Epithelial cell of proximal tubule (primary cell): ENCODE data around the gene ADD2. TPM values are rescaled to one million over a fixed set of nuclear protein-coding genes. Genes with fewer than 3 reads are reported as not detected.

ENCODE experiments used
- DNase-seq: peaks from one replicate; pipeline ENCODE4 v3.0.0-alpha.2; 2011; ENCODE audit warnings: low read depth
- H3K4me3 ChIP-seq: 2 replicates; pipeline ENCODE4 v1.5.1; 2011; ENCODE audit warnings: low read depth, mild to moderate bottlenecking, low read length
- total RNA-seq: library from RNA; depleted of rRNA; stranded (reverse); fragments of >200 nt; gene quantifications from 2 replicates; pipeline ENCODE4 v1.2.3, GENCODE V29; 2015
- TF ChIP-seq, protein P1 (sequence below): conservative IDR thresholded peaks from 2 replicates; pipeline ENCODE4 v1.5.1; 2012; ENCODE audit warnings: low read depth, mild to moderate bottlenecking, low read length

ADD2 gene
- total RNA-seq, 1 donor from 2014 or later, result 21.3 TPM

GRCh38 chr2:70765507-70765906 lies 2.5 kb downstream of the ADD2 start:
- no peak for DNase-seq
- H3K4me3 ChIP-seq, result no peak overlapping the region
- TF ChIP-seq, protein P1, sequence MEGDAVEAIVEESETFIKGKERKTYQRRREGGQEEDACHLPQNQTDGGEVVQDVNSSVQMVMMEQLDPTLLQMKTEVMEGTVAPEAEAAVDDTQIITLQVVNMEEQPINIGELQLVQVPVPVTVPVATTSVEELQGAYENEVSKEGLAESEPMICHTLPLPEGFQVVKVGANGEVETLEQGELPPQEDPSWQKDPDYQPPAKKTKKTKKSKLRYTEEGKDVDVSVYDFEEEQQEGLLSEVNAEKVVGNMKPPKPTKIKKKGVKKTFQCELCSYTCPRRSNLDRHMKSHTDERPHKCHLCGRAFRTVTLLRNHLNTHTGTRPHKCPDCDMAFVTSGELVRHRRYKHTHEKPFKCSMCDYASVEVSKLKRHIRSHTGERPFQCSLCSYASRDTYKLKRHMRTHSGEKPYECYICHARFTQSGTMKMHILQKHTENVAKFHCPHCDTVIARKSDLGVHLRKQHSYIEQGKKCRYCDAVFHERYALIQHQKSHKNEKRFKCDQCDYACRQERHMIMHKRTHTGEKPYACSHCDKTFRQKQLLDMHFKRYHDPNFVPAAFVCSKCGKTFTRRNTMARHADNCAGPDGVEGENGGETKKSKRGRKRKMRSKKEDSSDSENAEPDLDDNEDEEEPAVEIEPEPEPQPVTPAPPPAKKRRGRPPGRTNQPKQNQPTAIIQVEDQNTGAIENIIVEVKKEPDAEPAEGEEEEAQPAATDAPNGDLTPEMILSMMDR, result no peak

DNA sequence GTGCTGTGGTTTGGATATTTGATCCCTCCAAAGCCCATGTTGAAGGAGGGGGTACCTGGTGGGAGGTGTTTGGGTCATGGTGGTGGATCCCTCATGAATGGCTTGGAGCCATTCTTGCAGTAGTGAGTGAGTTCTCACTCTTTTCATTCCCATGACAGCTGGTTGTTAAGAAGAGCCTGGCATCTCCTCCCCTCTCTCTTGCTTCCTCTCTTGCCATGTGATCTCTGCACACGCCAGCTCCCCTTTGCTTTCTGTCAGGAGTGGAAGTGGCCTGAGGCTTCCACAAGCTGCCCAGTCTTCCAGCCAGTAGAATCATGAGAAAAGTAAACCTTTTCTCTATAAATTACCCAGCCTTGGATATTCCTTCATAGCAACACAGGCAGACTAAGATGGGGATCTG lies 8.6 kb downstream of the ADD2 start:
- TF ChIP-seq, protein P1, result no peak
- no peak for DNase-seq
- H3K4me3 ChIP-seq, result no peak overlapping the region

DNA sequence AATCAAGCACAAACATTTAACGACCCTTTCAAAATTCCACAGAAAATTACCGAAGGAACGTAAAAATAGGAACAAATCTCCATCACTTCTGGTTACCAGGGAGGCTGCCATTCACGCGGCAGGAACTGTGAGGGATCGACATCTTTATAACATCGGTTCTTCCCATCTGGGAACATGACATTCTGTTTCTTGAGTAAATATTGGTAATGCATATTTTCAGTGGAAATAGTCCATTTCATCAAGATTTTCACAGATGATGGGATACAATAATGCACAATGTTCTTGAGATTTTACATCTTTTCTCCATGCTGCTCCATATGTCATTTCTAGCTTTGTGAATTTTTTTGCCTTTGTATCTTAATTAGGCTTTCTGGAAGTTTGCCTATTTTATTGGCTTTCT lies 10.0 kb downstream of the ADD2 start:
- no peak overlapping the region for H3K4me3 ChIP-seq
- DNase-seq, result no peak
- TF ChIP-seq, protein P1, result no peak

GRCh38 chr2:70757360-70757759 lies 10.6 kb downstream of the ADD2 start:
- no peak for DNase-seq
- TF ChIP-seq, protein P1, result no peak
- no peak overlapping the region for H3K4me3 ChIP-seq

DNA sequence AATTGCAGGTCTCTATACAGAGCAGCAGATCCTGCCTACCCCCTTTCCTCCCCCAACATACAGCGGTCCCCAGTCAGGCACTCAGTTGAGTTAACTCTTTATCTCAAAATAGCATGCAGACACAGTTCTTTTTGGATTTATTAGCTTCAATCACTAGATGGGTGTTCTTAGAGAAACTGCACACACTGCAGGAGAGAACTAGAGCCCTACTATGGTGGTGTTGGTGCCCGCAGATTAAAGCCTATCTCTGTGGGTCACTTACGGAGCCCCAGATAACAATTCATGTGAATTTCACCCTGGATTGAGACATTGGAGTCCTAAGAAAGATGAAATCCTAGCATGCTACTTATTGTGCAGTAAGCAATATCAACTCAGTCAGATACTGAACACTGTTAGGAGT lies 11.9 kb downstream of the ADD2 start:
- no peak for DNase-seq
- TF ChIP-seq, protein P1, result no peak
- H3K4me3 ChIP-seq, result no peak overlapping the region

GRCh38 chr2:70753902-70754301 lies 14.1 kb downstream of the ADD2 start:
- TF ChIP-seq, protein P1, result no peak
- DNase-seq, result no peak
- no peak overlapping the region for H3K4me3 ChIP-seq

DNA sequence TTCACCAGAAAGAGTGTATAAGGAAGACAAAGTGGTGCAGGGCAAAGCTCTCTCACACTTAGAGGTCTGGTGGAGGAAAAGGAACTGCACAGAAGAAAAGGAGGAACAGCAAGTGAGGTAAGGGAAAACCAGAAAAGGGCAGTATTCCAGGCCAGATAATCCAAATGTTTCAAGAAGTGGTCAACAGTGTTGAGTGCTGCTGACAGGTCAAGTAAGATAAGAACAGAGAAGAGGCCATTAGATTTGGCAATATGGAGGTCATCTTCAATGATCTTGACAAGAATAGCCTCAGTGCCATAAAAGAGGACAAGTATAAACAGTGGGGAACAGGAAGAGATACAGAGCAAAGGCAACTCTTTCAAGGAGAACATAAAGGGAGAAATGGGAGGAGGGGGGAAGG lies 15.0 kb downstream of the ADD2 start:
- TF ChIP-seq, protein P1, result no peak
- no peak for DNase-seq

More for the DNA sequence above, 15.0 kb downstream of the ADD2 start:
- H3K4me3 ChIP-seq, result no peak overlapping the region
